Gastrocnemius medialis (tissue), 4 donors: ENCODE measurements around the gene THBD. TPM values are rescaled to one million over a fixed set of nuclear protein-coding genes. Genes with fewer than 3 reads are reported as not detected.

ENCODE experiments used
- ATAC-seq, 2 donors: fragments of 150-250 bp; one replicate each; pipeline ENCODE4 v1.9.1; 2016
- DNase-seq, 2 donors: peaks; one replicate each; pipeline ENCODE4 v3.0.0-alpha.2; 2019
- H3K27ac ChIP-seq, 4 donors: fragments of 200-600 bp; sonication (generic); 1 replicate in 1 of 4; 2 replicates in 3 of 4; pipeline ENCODE4 v1.5.1; 2016 to 2018; ENCODE audit warnings: mild to moderate bottlenecking in 2 of 4, moderate library complexity in 1 of 4
- H3K27me3 ChIP-seq, 3 donors: fragments of 200-600 bp; sonication (generic) in 2 of 3; 1 replicate in 1 of 3; 2 replicates in 2 of 3; pipeline versions ENCODE4 v1.5.1 to v1.6.0; 2016 to 2019; ENCODE audit warnings: mild to moderate bottlenecking in 1 of 3, moderate library complexity in 1 of 3
- H3K36me3 ChIP-seq, 2 donors: fragments of 200-600 bp; sonication (generic) in 1 of 2; one replicate each; pipeline ENCODE4 v1.5.1; 2017 to 2018
- H3K4me1 ChIP-seq, 2 donors: fragments of 200-600 bp; sonication (generic) in 1 of 2; one replicate each; pipeline ENCODE4 v1.5.1; 2016 to 2017; ENCODE audit warnings: mild to moderate bottlenecking in 2 of 2
- H3K4me3 ChIP-seq, 4 donors: fragments of 200-600 bp; sonication (generic) in 3 of 4; 1 replicate in 1 of 4; 2 replicates in 3 of 4; pipeline ENCODE4 v1.5.1; 2016 to 2019; ENCODE audit warnings: mild to moderate bottlenecking in 2 of 4
- H3K9me3 ChIP-seq, 3 donors: fragments of 200-600 bp; sonication (generic) in 2 of 3; 1 replicate in 1 of 3; 2 replicates in 2 of 3; pipeline ENCODE4 v1.5.1; 2016 to 2019
- POLR2A ChIP-seq, 2 donors: fragments of 450-650 bp; IDR thresholded peaks; one replicate each; pipeline ENCODE4 v1.6.1; 2017; ENCODE audit warnings: antibody characterized with exemption in 2 of 2, mild to moderate bottlenecking in 2 of 2, moderate library complexity in 2 of 2
- in situ Hi-C, 4 donors: fragments of 200-750 bp; cut with MboI; loops; one replicate each; pipeline versions ENCODE4 v1.15.0 to v1.8.0; 2017; ENCODE audit warnings: low sequenced_read_pairs in 4 of 4
- intact Hi-C: fragments of 100-400 bp; cut with DNase I; formaldehyde crosslinking; loops from one replicate; pipeline ENCODE4 v1.15.1; 2023; ENCODE audit warnings: low total_unique reads
- total RNA-seq, 4 donors: library from RNA; depleted of rRNA; stranded (reverse); fragments of >200 nt; gene quantifications; one replicate each; pipeline versions ENCODE4 v1.1.0 to v1.2.3, GENCODE V29; 2016
- TF ChIP-seq, protein P1 (sequence below), 5 experiments: fragments of 450-650 bp in 3 of 5; fragments of 200-600 bp in 2 of 5; sonication (generic) in 2 of 5; IDR thresholded peaks in 4 of 5; conservative IDR thresholded peaks in 1 of 5; 1 replicate in 4 of 5; 2 replicates in 1 of 5; pipeline ENCODE4 v1.5.1; 2016 to 2019; ENCODE audit warnings: antibody characterized with exemption in 5 of 5, mild to moderate bottlenecking in 3 of 5, moderate library complexity in 3 of 5

The THBD gene
- total RNA-seq, 4 donors from 2014 or later = 9.0 to 25.7 (median 17.5) TPM

DNA sequence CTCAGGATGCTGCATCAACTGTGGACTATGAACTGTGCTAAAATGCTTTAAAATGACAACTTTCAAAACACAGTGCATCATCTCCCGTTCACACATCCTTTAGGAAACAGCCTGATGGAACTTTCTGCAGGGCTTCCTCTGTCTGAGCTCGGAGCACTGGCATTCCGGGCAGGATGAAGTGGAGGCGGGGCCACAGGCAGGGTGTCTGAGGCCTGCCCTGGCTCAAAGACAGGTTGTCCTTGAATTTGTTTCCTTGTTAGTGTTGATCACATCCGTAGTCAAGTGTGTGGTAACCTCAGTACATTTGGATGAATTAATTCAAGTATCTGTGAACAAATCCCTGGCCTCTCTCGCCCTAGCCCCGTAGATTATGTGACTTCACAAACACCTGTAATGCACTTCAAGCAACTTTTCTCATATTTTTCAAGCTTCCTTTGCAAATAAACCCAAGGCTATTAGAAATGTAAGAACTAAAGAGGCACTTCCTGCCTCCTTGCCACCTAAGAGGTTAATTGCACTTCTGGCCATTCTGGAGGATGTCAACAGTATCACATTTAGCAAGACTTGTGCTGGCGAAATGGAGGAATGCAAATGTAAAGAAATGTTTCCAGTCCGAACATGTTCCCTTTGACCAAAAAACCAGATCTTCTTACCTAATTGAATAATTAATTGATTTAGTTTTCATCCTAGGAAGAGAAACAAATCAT is 33.5 kb upstream of the THBD start:
- Histone ChIP-seq H3K4me1 (peaks cover 0 to 21% of the 10 kb centered on the region in 2 donors), H3K4me3 (peak overlapping the region; percentile 12 to 57 (median 46)), H3K27ac (peak overlapping the region; percentile 75 to 90 (median 83)), H3K9me3 (no peaks in the 10 kb centered on the region), H3K27me3 (no peaks in the 10 kb centered on the region), H3K36me3 (no peaks in the 10 kb centered on the region)
- intact Hi-C loops = no loop called here
- ATAC-seq (peak in 1 of 2 donors; percentile 47), DNase-seq (no peak)
- in situ Hi-C loops = no loop called here
- TF ChIP-seq, protein P1, sequence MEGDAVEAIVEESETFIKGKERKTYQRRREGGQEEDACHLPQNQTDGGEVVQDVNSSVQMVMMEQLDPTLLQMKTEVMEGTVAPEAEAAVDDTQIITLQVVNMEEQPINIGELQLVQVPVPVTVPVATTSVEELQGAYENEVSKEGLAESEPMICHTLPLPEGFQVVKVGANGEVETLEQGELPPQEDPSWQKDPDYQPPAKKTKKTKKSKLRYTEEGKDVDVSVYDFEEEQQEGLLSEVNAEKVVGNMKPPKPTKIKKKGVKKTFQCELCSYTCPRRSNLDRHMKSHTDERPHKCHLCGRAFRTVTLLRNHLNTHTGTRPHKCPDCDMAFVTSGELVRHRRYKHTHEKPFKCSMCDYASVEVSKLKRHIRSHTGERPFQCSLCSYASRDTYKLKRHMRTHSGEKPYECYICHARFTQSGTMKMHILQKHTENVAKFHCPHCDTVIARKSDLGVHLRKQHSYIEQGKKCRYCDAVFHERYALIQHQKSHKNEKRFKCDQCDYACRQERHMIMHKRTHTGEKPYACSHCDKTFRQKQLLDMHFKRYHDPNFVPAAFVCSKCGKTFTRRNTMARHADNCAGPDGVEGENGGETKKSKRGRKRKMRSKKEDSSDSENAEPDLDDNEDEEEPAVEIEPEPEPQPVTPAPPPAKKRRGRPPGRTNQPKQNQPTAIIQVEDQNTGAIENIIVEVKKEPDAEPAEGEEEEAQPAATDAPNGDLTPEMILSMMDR (IDR thresholded peaks at IDR 0.05 in 4 of 5, conservative IDR thresholded peaks at IDR 0.05 in 1 of 5) = no peak
- no peak for TF ChIP-seq POLR2A (IDR thresholded peaks at IDR 0.05)

DNA sequence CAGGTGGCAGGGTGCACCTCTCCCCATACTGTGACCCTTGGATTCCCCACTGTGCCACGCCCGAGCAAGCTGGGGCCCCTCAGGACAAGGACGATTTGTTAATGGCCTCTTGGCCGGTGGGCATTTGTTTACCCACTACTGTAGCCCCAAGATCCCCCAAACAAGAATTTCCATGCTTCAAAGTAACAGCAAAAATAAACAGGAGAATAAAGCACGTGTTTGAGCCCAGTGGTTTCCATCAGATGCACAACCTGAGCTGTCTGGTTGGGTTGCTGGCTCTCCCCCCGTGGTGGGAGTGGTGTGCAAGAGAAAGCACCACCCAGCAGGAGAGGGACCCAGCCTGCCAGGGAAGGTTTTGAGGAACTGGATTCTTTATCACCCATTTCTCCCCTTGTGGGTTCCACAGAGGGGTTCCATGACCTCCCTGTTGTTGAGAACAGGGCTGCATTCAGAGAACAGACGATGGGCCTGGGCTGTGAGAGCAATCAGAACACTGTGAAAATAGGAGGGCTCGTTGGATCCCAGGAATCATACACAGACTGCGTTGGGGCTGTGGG is 31.9 kb upstream of the THBD start:
- DNase-seq (no peak), ATAC-seq (no peak)
- TF ChIP-seq, protein P1 (IDR thresholded peaks at IDR 0.05 in 4 of 5, conservative IDR thresholded peaks at IDR 0.05 in 1 of 5) = no peak
- no peak for TF ChIP-seq POLR2A (IDR thresholded peaks at IDR 0.05)
- in situ Hi-C loops = no loop called here
- Histone ChIP-seq H3K4me1 (peaks cover 0 to 11% of the 10 kb centered on the region in 2 donors), H3K36me3 (no peaks in the 10 kb centered on the region), H3K27me3 (no peaks in the 10 kb centered on the region), H3K9me3 (no peaks in the 10 kb centered on the region), H3K27ac (peak overlapping the region in 3 of 4 donors; percentile 63 to 90 (median 88)), H3K4me3 (peak overlapping the region in 1 of 4 donors; percentile 57)
- intact Hi-C loops = no loop called here

GRCh38 chr20:23080521-23080920 is 31.0 kb upstream of the THBD start:
- no peak for DNase-seq
- intact Hi-C loops = no loop called here
- Histone ChIP-seq H3K27ac (peak overlapping the region in 2 of 4 donors; percentile 26 to 63), H3K27me3 (no peaks in the 10 kb centered on the region), H3K36me3 (no peaks in the 10 kb centered on the region), H3K9me3 (no peaks in the 10 kb centered on the region), H3K4me3 (no peak overlapping the region), H3K4me1 (peaks cover 0 to 11% of the 10 kb centered on the region in 2 donors)
- TF ChIP-seq POLR2A (IDR thresholded peaks at IDR 0.05) = no peak
- TF ChIP-seq, protein P1 (IDR thresholded peaks at IDR 0.05 in 4 of 5, conservative IDR thresholded peaks at IDR 0.05 in 1 of 5) = no peak
- in situ Hi-C loops = no loop called here
- ATAC-seq = no peak

DNA sequence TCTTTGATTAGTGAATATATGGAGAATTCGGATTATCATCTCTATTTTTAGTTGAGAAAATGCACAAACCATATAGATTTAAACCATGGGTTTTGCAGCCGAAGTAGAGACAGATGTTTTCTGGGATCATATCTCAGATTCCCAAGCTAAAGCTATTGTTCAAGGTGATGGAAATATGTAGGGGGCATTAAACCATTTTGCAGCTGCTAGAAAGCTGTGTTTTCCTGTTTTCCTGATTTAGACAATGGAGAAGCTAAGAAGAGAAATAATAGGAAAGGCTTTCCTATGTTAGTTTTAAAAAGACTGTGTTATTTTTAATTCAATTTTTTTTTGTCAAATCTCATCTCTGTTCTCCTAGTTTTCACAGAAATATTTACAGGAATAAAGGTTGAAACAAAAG is 30.5 kb upstream of the THBD start:
- Histone ChIP-seq H3K36me3 (no peaks in the 10 kb centered on the region), H3K4me1 (peaks cover 0 to 11% of the 10 kb centered on the region in 2 donors), H3K27me3 (no peaks in the 10 kb centered on the region), H3K9me3 (no peaks in the 10 kb centered on the region), H3K27ac (no peak overlapping the region), H3K4me3 (no peak overlapping the region)
- no peak for ATAC-seq
- TF ChIP-seq, protein P1 (IDR thresholded peaks at IDR 0.05 in 4 of 5, conservative IDR thresholded peaks at IDR 0.05 in 1 of 5) = no peak
- TF ChIP-seq POLR2A (IDR thresholded peaks at IDR 0.05) = no peak
- intact Hi-C loops = no loop called here
- DNase-seq = no peak
- in situ Hi-C loops = no loop called here
